HG03460 (cell line): ENCODE measurements around the gene HOXA9.

ENCODE experiments used
- ATAC-seq: cut with Tn5 transposase; IDR thresholded peaks from one replicate; pipeline ENCODE4 v1.9.1; 2021; ENCODE audit not compliant: unreplicated experiment

HOXA9 gene

GRCh38 chr7:27188386-27189294, 23.3 kb upstream of the HOXA9 start:
- no peak for ATAC-seq

- ATAC-seq: no peak
These were observed 22.4 kb upstream of the HOXA9 start for GRCh38 chr7:27187475-27188385.

GRCh38 chr7:27186668-27187474, 21.5 kb upstream of the HOXA9 start:
- no peak for ATAC-seq

GRCh38 chr7:27185854-27186667, 20.7 kb upstream of the HOXA9 start:
- ATAC-seq: no peak

GRCh38 chr7:27185013-27185853, 19.9 kb upstream of the HOXA9 start, which contains the start of gene HOXA11:
TSS of gene HOXA11 (minus strand) at chr7:27185232. CDS start at chr7:27185144, 88 bp downstream.
- no peak for ATAC-seq

- no peak for ATAC-seq
These were observed 19.1 kb upstream of the HOXA9 start for GRCh38 chr7:27184337-27185012.

- ATAC-seq: no peak
These were observed 18.5 kb upstream of the HOXA9 start for GRCh38 chr7:27183682-27184336.

GRCh38 chr7:27182861-27183681, 17.7 kb upstream of the HOXA9 start:
- ATAC-seq: no peak

- no peak for ATAC-seq
These were observed 17.0 kb upstream of the HOXA9 start for GRCh38 chr7:27182285-27182841.

GRCh38 chr7:27181795-27182275, 16.5 kb upstream of the HOXA9 start:
- ATAC-seq: no peak

- no peak for ATAC-seq
These were observed 15.4 kb upstream of the HOXA9 start for GRCh38 chr7:27180431-27181420.

- ATAC-seq: no peak
These were observed 14.4 kb upstream of the HOXA9 start for GRCh38 chr7:27179503-27180430.

GRCh38 chr7:27179030-27179429, 13.7 kb upstream of the HOXA9 start:
- ATAC-seq: no peak

GRCh38 chr7:27178366-27178765, 13.0 kb upstream of the HOXA9 start:
- no peak for ATAC-seq
